ENCODE measurements around the gene FSTL3. TPM values are rescaled to one million over a fixed set of nuclear protein-coding genes. Genes with fewer than 3 reads are reported as not detected.
A peak's percentile ranks its signal among the peaks of the same experiment; 100 is the strongest.

FSTL3 gene
- total and polyA plus RNA-seq, 2 of the 8 experiments (the other 6 are each of a cell fraction or from before 2014, with no cell fraction given): 8.1 to 11.8 TPM

DNA sequence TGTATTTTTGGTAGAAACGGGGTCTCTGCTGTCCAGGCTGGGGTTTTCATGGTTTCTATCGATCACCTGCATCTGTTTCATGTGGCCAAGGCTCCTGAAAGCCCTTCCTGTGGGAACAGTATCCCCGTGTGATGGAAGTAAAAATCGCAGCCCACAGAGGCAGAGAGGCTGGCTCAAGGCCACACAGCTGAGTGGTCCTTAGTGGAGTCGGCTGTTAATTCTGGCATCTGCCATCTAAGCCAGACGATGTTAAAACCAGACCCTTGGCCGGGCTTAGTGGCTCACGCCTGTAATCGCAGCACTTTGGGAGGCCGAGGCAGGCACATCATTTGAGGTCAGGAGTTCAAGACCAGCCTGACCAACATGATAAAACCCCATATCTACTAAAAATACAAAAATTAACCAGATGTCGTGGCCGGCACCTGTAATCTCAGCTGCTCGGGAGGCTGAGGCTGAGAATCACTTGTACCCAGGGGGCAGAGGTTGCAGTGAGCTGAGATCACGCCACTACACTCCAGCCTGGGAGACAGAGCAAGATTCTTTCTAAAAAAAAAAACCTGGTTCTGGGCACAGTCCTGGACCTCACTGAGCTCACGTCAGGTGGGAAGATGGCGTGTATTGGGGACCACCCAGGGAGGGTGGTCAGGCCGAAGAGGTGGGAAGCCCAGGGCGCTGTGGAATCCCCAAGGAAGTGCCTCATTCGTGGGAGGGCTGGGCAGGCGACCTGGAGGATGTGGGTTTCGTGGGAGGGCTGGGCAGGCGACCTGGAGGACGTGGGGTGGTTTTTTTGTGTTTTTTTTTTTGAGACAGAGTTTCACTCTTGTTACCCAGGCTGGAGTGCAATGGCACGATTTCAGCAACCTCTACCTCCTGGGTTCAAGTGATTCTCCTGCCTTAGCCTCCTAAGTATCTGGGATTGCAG lies 56.2 kb downstream of the FSTL3 start:
- Histone ChIP-seq H3K23me2 (ENCODE audit: low read depth, low read length) (no peaks in the 10 kb centered on the region), H3K79me1 (ENCODE audit: low read depth, low read length) (no peaks in the 10 kb centered on the region; the same call in 1 of the 2 replicates), H4K5ac (ENCODE audit: insufficient read length, low read depth, low read length) (no peak overlapping the region), H2AK5ac (ENCODE audit: low read depth, low read length) (no peak overlapping the region), H3K9me3 (ENCODE audit: insufficient read depth in 2 of 2, low read depth in 1 of 2, low read length in 1 of 2) (no peaks in the 10 kb centered on the region), H3K27me3 (replicated peaks in 1 of 4; ENCODE audit: control insufficient read depth in 3 of 4, extremely low read depth in 1 of 4, insufficient read depth in 3 of 4, low read length in 3 of 4) (no peaks in the 10 kb centered on the region), H2BK12ac (ENCODE audit: low read depth, low read length) (no peak overlapping the region), H3K4me1 (replicated peaks in 1 of 4; ENCODE audit: control insufficient read depth in 3 of 4, insufficient read depth in 4 of 4, low read length in 3 of 4) (no peaks in the 10 kb centered on the region), H3K56ac (replicated peaks; ENCODE audit: insufficient read length, low read depth, low read length) (no peak overlapping the region), H2BK5ac (ENCODE audit: low read depth, low read length) (no peak overlapping the region), H3K27ac (ENCODE audit: low read depth, low read length) (no peak overlapping the region), H2BK20ac (ENCODE audit: low read length) (no peak overlapping the region), H2AFZ (ENCODE audit: low read length) (no peak overlapping the region), H3K4me3 (ENCODE audit: extremely low read depth in 1 of 4, insufficient read depth in 2 of 4, low read depth in 3 of 4, low read length in 4 of 4) (no peak overlapping the region), H3K36me3 (ENCODE audit: control insufficient read depth in 2 of 4, insufficient read depth in 4 of 4, low read length in 3 of 4) (no peaks in the 10 kb centered on the region), H3K4me2 (ENCODE audit: insufficient read depth in 1 of 2, low read depth in 2 of 2, low read length in 2 of 2) (no peak overlapping the region), H2BK15ac (ENCODE audit: low read length) (no peak overlapping the region), H3K79me2 (ENCODE audit: control insufficient read depth in 1 of 2, insufficient read depth in 2 of 2, low read length in 2 of 2) (no peaks in the 10 kb centered on the region), H4K91ac (replicated peaks; ENCODE audit: insufficient read length, low read length) (no peak overlapping the region), H4K8ac (ENCODE audit: extremely low read depth, insufficient read depth, low read length) (0 out of 2 replicates have a peak overlapping the region, but pooled peaks have one; percentile 14), H3K14ac (ENCODE audit: insufficient read length) (no peak overlapping the region), H2BK120ac (replicated peaks; ENCODE audit: low read depth, low read length) (no peak overlapping the region), H3K4ac (replicated peaks; ENCODE audit: insufficient read length, low read depth, low read length) (no peak overlapping the region), H3K23ac (ENCODE audit: insufficient read length) (no peak overlapping the region), H3K18ac (ENCODE audit: extremely low read depth, low read length) (no peak overlapping the region), H4K20me1 (replicated peaks in 1 of 2; ENCODE audit: control insufficient read depth in 1 of 2, insufficient read depth in 2 of 2, low read length in 2 of 2) (peaks cover 0 to 9% of the 10 kb centered on the region in 2 experiments), H3K9ac (replicated peaks in 1 of 4; ENCODE audit: extremely low read depth in 1 of 4, low read depth in 3 of 4, low read length in 3 of 4) (no peak overlapping the region)
- CTCF ChIA-PET (ENCODE audit: partially characterized antibody): interaction anchor here (0.8 to 3.5 kb wide), 10 partner anchors 9 to 148 kb away, joined by 3 to 17 read pairs (median 5); partner anchors contain the start of gene RNF126
- POLR2A ChIA-PET (ENCODE audit: partially characterized antibody): no interaction called here
- FAIRE-seq (no peak), DNase-seq (ENCODE audit: low read depth in 1 of 2, low spot score in 2 of 2) (no peak)
- TF ChIP-seq MAFK (IDR thresholded peaks at IDR 0.05; ENCODE audit: low read depth, low read length): no peak
- no peak for TF ChIP-seq TAF7 (optimal IDR thresholded peaks at IDR 0.05; ENCODE audit: borderline replicate concordance, low read depth, low read length)
- TF ChIP-seq PHF8 (conservative IDR thresholded peaks at IDR 0.05; ENCODE audit: low read depth, low read length): no peak
- TF ChIP-seq GTF2F1 (IDR thresholded peaks at IDR 0.05; ENCODE audit: borderline replicate concordance, low read depth, low read length): no peak
- no peak for TF ChIP-seq CEBPB (IDR thresholded peaks at IDR 0.05; ENCODE audit: low read depth, low read length)
- no peak for TF ChIP-seq SP1 (IDR thresholded peaks at IDR 0.05; ENCODE audit: low read depth, low read length)
- TF ChIP-seq, protein P1, sequence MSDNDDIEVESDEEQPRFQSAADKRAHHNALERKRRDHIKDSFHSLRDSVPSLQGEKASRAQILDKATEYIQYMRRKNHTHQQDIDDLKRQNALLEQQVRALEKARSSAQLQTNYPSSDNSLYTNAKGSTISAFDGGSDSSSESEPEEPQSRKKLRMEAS (IDR thresholded peaks at IDR 0.05): no peak
- no peak for TF ChIP-seq BCL11A (IDR thresholded peaks at IDR 0.05; ENCODE audit: low read depth in 2 of 2, low read length in 2 of 2)
- no peak for TF ChIP-seq EZH2 (IDR thresholded peaks at IDR 0.05; ENCODE audit: low read depth, low read length, severe bottlenecking)
- 87% methylated on average over 24 of the region's 24 CpGs; no CpG with 5 or more reads in 1 of the 2 experiments for WGBS, 2 experiments (ENCODE audit: extremely low coverage in 1 of 2, insufficient coverage in 1 of 2, insufficient read length in 1 of 2, insufficient replicate concordance in 2 of 2, low coverage in 1 of 2, low lambda C conversion rate in 2 of 2, missing lambda C conversion rate in 1 of 2)
